Glutamatergic neuron (in vitro differentiated cells): ENCODE measurements around the gene IQSEC3. TPM values are rescaled to one million over a fixed set of nuclear protein-coding genes. Genes with fewer than 3 reads are reported as not detected.
A peak's percentile ranks its signal among the peaks of the same experiment; 100 is the strongest.

ENCODE experiments used
- DNase-seq: peaks from one replicate; pipeline ENCODE4 v3.0.0; 2022
- H3K27ac Mint-ChIP-seq: one replicate; pipeline ENCODE4 v1.8.0; 2020; ENCODE audit warnings: mild to moderate bottlenecking, mixed read lengths, inconsistent platforms; ENCODE audit not compliant: unreplicated experiment
- H3K27me3 Mint-ChIP-seq: one replicate; pipeline ENCODE4 v1.8.0; 2020; ENCODE audit warnings: mild to moderate bottlenecking, moderate library complexity, mixed read lengths, inconsistent platforms; ENCODE audit not compliant: unreplicated experiment
- H3K36me3 Mint-ChIP-seq: one replicate; pipeline ENCODE4 v1.8.0; 2020; ENCODE audit warnings: mild to moderate bottlenecking, mixed read lengths, inconsistent platforms; ENCODE audit not compliant: unreplicated experiment
- H3K4me1 Mint-ChIP-seq: one replicate; pipeline ENCODE4 v1.8.0; 2020; ENCODE audit warnings: mild to moderate bottlenecking, low read depth, mixed read lengths, inconsistent platforms; ENCODE audit not compliant: unreplicated experiment
- H3K4me3 Mint-ChIP-seq: one replicate; pipeline ENCODE4 v1.8.0; 2020; ENCODE audit warnings: mild to moderate bottlenecking, mixed read lengths, inconsistent platforms; ENCODE audit not compliant: unreplicated experiment
- H3K9me3 Mint-ChIP-seq: one replicate; pipeline ENCODE4 v1.8.0; 2020; ENCODE audit warnings: mild to moderate bottlenecking, moderate library complexity, mixed read lengths, inconsistent platforms; ENCODE audit not compliant: unreplicated experiment
- total RNA-seq: library from RNA; stranded (reverse); fragmentation: NEBNext Ultra II Directional; extraction: Animal tissue kit (Norgen Biotek cat#: 25700); gene quantifications from one replicate; pipeline ENCODE4 v1.2.1, GENCODE V29; 2021; ENCODE audit not compliant: unreplicated experiment
- TF ChIP-seq, protein P1 (sequence below): fragments of 200-600 bp; sonication (generic); IDR thresholded peaks from one replicate; pipeline ENCODE4 v1.5.0; 2021; ENCODE audit not compliant: partially characterized antibody, unreplicated experiment

The IQSEC3 gene
- total RNA-seq, 1 donor from 2014 or later, result 41.4 TPM

DNA sequence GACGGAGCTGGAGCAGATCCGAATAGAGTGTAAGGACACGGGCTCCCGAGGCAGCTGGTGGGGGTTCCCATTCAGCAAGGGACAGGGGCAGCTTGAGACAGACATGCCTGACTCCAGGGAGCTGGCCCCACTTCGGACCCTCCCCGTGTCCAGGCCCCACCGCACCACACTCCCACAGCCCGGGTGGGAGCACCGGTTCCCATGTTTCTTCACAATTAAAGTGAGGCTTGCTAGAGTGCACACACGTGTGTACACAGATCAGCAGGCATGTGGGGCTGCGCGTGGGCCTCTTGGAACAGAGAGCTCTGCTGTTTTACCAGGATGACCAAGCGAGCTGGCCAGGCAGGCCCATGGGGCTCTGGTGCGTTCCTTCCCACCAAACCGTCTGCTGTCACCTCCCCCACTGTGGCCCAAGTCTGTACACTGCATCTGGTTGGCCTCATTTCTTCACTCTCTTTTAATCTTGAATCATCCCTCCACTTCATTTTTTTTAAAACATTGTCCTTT, 99.3 kb downstream of the IQSEC3 start:
- peaks cover 5% of the 10 kb centered on the region for H3K36me3 Mint-ChIP-seq
- peaks cover 52% of the 10 kb centered on the region for H3K4me1 Mint-ChIP-seq
- peaks cover 18% of the 10 kb centered on the region for H3K27me3 Mint-ChIP-seq
- peaks cover 11% of the 10 kb centered on the region for H3K9me3 Mint-ChIP-seq
- H3K27ac Mint-ChIP-seq, result no peak overlapping the region
- peak overlapping the region; percentile 22 for H3K4me3 Mint-ChIP-seq
- TF ChIP-seq, protein P1, sequence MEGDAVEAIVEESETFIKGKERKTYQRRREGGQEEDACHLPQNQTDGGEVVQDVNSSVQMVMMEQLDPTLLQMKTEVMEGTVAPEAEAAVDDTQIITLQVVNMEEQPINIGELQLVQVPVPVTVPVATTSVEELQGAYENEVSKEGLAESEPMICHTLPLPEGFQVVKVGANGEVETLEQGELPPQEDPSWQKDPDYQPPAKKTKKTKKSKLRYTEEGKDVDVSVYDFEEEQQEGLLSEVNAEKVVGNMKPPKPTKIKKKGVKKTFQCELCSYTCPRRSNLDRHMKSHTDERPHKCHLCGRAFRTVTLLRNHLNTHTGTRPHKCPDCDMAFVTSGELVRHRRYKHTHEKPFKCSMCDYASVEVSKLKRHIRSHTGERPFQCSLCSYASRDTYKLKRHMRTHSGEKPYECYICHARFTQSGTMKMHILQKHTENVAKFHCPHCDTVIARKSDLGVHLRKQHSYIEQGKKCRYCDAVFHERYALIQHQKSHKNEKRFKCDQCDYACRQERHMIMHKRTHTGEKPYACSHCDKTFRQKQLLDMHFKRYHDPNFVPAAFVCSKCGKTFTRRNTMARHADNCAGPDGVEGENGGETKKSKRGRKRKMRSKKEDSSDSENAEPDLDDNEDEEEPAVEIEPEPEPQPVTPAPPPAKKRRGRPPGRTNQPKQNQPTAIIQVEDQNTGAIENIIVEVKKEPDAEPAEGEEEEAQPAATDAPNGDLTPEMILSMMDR, result no peak
- no peak for DNase-seq

- TF ChIP-seq, protein P1, result no peak
- Mint-ChIP-seq H3K4me1 (peaks cover 59% of the 10 kb centered on the region), H3K27me3 (peaks cover 17% of the 10 kb centered on the region), H3K4me3 (peak overlapping the region; percentile 78), H3K36me3 (peaks cover 5% of the 10 kb centered on the region), H3K9me3 (peaks cover 9% of the 10 kb centered on the region), H3K27ac (peak overlapping the region; percentile 69)
- no peak for DNase-seq
Observed at GRCh38 chr12:166425-167075, 100.0 kb downstream of the IQSEC3 start.

GRCh38 chr12:167959-168600, 101.5 kb downstream of the IQSEC3 start:
- Mint-ChIP-seq H3K4me1 (peaks cover 71% of the 10 kb centered on the region), H3K4me3 (no peak overlapping the region), H3K27me3 (peaks cover 22% of the 10 kb centered on the region), H3K9me3 (peaks cover 10% of the 10 kb centered on the region), H3K27ac (peak overlapping the region; percentile 33), H3K36me3 (peaks cover 5% of the 10 kb centered on the region)
- TF ChIP-seq, protein P1, result no peak
- DNase-seq, result no peak

DNA sequence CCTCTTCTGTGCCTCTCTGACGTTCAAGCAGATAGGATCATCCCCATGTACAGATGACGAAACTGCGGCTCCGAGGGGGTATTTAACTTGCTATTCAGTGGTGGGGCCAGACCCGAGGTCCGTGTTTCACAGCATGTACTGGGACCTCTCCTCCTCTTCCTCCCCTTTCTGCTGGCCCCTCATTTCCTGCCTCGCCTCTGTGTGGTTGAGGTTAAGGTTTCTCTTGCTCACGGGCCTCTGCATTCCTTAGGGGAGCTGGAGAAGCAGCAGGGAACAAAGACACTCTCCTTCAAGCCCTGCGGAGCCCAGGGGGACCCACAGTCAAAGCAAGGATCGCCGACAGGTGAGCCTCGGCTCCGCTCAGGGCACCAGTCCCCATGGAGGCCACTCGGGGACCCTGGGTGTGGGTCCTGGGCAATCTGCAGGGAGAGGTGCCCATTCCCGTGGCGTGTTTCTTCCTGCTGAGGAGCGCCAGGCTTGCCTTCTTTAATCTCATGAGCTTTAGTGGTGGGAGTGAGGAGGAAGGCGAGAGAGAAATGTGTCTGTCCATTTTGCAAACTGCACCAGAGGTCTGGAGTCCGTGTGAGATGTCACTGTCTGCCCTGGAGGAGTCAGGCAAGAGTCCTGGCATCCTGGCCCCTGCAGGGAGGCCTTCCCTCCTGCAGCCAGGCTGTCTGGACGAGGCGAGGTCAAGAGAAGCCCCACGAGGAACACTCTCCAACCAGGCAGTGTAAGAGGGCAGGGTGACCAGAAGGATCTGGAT, 102.4 kb downstream of the IQSEC3 start:
- peaks cover 10% of the 10 kb centered on the region for H3K9me3 Mint-ChIP-seq
- DNase-seq, result no peak
- no peak overlapping the region for H3K27ac Mint-ChIP-seq
- H3K4me3 Mint-ChIP-seq, result peak overlapping the region; percentile 54
- TF ChIP-seq, protein P1, result no peak
- peaks cover 25% of the 10 kb centered on the region for H3K27me3 Mint-ChIP-seq
- peaks cover 76% of the 10 kb centered on the region for H3K4me1 Mint-ChIP-seq
- H3K36me3 Mint-ChIP-seq, result peaks cover 5% of the 10 kb centered on the region
